Astrocyte (in vitro differentiated cells and primary cell): ENCODE measurements around the gene NID2.

Source experiments
- EZH2 ChIP-seq: IDR thresholded peaks from 2 replicates; pipeline ENCODE4 v1.6.1; 2012; ENCODE audit warnings: mild to moderate bottlenecking, low read length, inconsistent platforms; ENCODE audit not compliant: insufficient read depth
- TF ChIP-seq, protein P1 (sequence below): IDR thresholded peaks from 2 replicates; pipeline ENCODE4 v1.5.1; 2011; ENCODE audit warnings: low read depth, mild to moderate bottlenecking, inconsistent platforms, low read length, moderate library complexity; ENCODE audit not compliant: insufficient read depth

DNA sequence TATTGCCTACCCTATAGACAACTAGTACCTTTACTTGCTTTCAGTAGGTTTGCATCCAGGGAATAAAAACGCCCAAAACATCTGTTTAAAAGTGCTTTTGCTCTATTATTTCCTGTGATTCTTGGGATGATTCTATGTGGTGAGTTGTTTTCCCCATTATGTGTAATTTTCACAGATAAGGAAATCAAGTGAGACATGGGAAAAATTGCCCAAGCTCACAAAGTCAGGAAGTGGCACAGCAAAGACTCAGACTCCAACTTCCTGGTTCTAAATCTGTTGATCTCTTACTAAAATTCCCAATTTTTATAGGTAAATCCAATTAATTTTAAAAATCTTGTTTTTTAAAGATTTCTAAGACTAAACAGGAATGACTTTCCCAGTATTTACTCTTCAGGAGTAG is 39.0 kb downstream of the NID2 start:
- TF ChIP-seq EZH2: no peak
- TF ChIP-seq, protein P1, sequence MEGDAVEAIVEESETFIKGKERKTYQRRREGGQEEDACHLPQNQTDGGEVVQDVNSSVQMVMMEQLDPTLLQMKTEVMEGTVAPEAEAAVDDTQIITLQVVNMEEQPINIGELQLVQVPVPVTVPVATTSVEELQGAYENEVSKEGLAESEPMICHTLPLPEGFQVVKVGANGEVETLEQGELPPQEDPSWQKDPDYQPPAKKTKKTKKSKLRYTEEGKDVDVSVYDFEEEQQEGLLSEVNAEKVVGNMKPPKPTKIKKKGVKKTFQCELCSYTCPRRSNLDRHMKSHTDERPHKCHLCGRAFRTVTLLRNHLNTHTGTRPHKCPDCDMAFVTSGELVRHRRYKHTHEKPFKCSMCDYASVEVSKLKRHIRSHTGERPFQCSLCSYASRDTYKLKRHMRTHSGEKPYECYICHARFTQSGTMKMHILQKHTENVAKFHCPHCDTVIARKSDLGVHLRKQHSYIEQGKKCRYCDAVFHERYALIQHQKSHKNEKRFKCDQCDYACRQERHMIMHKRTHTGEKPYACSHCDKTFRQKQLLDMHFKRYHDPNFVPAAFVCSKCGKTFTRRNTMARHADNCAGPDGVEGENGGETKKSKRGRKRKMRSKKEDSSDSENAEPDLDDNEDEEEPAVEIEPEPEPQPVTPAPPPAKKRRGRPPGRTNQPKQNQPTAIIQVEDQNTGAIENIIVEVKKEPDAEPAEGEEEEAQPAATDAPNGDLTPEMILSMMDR: no peak
